ENCODE measurements around the gene SRXN1. TPM values are rescaled to one million over a fixed set of nuclear protein-coding genes. Genes with fewer than 3 reads are reported as not detected.

The SRXN1 gene
- total and polyA plus RNA-seq, 7 experiments from 2014 or later = 0.12 to 14.8 (median 0.84) TPM

DNA sequence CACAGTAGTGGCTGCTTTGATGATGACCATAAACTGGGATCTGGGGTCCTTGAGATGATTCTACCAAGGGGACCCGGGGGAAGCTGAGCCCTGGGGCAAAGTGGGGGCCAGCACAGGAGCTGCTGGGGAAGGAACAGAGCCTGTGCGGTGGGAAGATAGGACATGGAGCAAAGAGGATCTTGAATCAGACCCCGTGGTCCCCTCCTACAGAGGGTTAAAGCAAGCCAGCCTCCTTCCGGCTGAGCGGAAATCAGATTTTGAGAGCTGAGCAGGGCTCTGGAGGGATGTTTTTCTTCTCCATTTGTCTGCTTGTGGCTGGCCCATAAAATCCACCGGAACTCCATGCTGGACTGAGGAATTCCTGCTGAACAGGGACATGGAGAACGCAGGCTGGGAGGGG, 32.8 kb downstream of the SRXN1 start:
- H3K27ac ChIP-seq (ENCODE audit: low read depth, low read length) = no peak overlapping the region
- peaks cover 30 to 57% (median 54%) of the 10 kb centered on the region in 5 donors for H3K27me3 Mint-ChIP-seq
- H3K4me3 ChIP-seq (ENCODE audit: low read length) = no peak overlapping the region
- no peaks in the 10 kb centered on the region for H3K4me1 ChIP-seq (ENCODE audit: control insufficient read depth in 2 of 2, insufficient read depth in 2 of 2, low read length in 2 of 2)
- peaks cover 0 to 4% (median 3%) of the 10 kb centered on the region in 5 donors for H3K36me3 Mint-ChIP-seq
- POLR2A ChIA-PET = no interaction called here
- intact Hi-C loops (cut with micrococcal nuclease) = no loop called here
- no peaks in the 10 kb centered on the region for H3K36me3 ChIP-seq (ENCODE audit: control insufficient read depth in 2 of 3, insufficient read depth in 3 of 3, low read length in 3 of 3)
- no peak for DNase-seq
- H3K27me3 ChIP-seq (ENCODE audit: control insufficient read depth in 2 of 2, insufficient read depth in 2 of 2, low read length in 2 of 2) = no peaks in the 10 kb centered on the region
- H3K27ac Mint-ChIP-seq = no peak overlapping the region
- H3K9me3 Mint-ChIP-seq = peaks cover 3 to 18% (median 13%) of the 10 kb centered on the region in 11 donors
- H3K9me3 ChIP-seq (ENCODE audit: control insufficient read depth in 2 of 3, low read length in 3 of 3) = peaks cover 0 to 7% (median 0%) of the 10 kb centered on the region in 3 experiments
- H3K4me1 Mint-ChIP-seq = peaks cover 0 to 2% (median 0%) of the 10 kb centered on the region in 7 donors
- CTCF ChIA-PET = no interaction called here
- ATAC-seq = no peak
- H3K4me3 Mint-ChIP-seq = no peak overlapping the region

DNA sequence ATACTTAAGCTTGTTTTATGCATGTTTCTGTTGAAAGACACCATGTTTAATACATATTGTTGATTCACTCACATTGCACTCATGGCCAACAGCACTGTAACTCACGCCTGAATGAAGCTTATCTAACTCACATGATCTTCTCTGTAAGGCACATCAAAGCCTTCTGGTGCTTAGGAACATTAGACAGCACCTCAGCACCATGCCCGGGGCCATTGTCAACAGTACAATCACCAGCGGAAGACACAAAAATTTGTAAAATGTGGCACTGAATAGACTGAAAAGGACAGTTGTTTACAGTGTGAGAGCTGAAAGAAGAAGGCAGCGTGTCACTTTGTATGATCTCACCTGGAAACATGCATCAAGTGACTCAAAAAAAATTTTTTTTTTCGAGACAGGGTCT, 34.0 kb downstream of the SRXN1 start:
- Histone ChIP-seq H3K27ac (ENCODE audit: low read depth, low read length) (no peak overlapping the region), H3K36me3 (ENCODE audit: control insufficient read depth in 2 of 3, insufficient read depth in 3 of 3, low read length in 3 of 3) (no peaks in the 10 kb centered on the region), H3K4me3 (ENCODE audit: low read length) (no peak overlapping the region), H3K27me3 (ENCODE audit: control insufficient read depth in 2 of 2, insufficient read depth in 2 of 2, low read length in 2 of 2) (no peaks in the 10 kb centered on the region), H3K9me3 (ENCODE audit: control insufficient read depth in 2 of 3, low read length in 3 of 3) (peaks cover 0 to 7% (median 0%) of the 10 kb centered on the region in 3 experiments), H3K4me1 (ENCODE audit: control insufficient read depth in 2 of 2, insufficient read depth in 2 of 2, low read length in 2 of 2) (no peaks in the 10 kb centered on the region)
- Mint-ChIP-seq H3K27me3 (peaks cover 29 to 65% (median 56%) of the 10 kb centered on the region in 5 donors), H3K9me3 (peaks cover 0 to 18% (median 8%) of the 10 kb centered on the region in 11 donors), H3K4me1 (peaks cover 0 to 2% (median 0%) of the 10 kb centered on the region in 7 donors), H3K4me3 (no peak overlapping the region), H3K36me3 (peaks cover 0 to 4% (median 3%) of the 10 kb centered on the region in 5 donors), H3K27ac (no peak overlapping the region)
- CTCF ChIA-PET = interaction anchor here (0.6 kb wide), 1 partner anchor 1193 kb away, joined by 3 read pairs; no protein-coding TSS in a partner anchor
- ATAC-seq (no peak), DNase-seq (no peak)
- POLR2A ChIA-PET = no interaction called here
- intact Hi-C loops (cut with micrococcal nuclease) = no loop called here

DNA sequence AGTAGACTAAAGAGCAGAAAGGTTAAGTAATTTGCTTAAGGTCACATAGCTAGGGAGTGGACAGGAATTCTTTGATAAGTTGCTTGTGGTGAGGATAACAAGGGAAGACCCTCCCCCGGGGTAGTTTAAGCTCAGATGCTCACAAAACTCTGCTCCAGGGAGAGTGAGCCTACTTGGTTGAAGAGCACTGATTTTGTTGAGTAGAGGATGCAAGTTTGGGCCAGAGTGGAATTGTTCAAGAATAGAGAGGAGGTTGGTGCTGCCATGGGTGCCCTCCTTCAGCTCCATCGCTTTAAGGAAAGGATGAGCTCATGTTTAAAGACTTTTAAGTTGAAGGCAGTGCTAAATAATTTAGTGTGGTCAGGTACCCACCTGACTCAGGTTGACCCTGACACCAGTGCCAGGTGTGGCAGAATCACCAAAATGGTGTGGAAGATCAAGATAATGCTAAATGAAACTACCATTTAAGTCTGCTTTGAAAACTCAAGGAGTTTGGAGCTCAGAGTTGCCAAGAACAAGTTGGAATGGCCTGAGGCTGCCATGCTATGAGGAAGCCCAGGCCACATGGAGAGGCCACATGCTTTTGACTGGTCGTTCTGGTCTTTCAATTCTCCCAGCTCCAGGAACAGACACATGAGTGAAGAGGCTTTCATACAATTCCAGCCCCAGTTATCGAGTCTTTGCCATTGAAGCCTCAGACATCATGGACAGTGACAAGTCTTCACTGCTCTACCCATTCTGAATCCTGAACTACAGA, 34.9 kb downstream of the SRXN1 start:
- peaks cover 0 to 18% (median 8%) of the 10 kb centered on the region in 11 donors for H3K9me3 Mint-ChIP-seq
- Histone ChIP-seq H3K4me1 (ENCODE audit: control insufficient read depth in 2 of 2, insufficient read depth in 2 of 2, low read length in 2 of 2) (no peaks in the 10 kb centered on the region), H3K36me3 (ENCODE audit: control insufficient read depth in 2 of 3, insufficient read depth in 3 of 3, low read length in 3 of 3) (no peaks in the 10 kb centered on the region), H3K9me3 (ENCODE audit: control insufficient read depth in 2 of 3, low read length in 3 of 3) (peaks cover 0 to 7% (median 0%) of the 10 kb centered on the region in 3 experiments), H3K4me3 (ENCODE audit: low read length) (no peak overlapping the region), H3K27ac (ENCODE audit: low read depth, low read length) (no peak overlapping the region), H3K27me3 (ENCODE audit: control insufficient read depth in 2 of 2, insufficient read depth in 2 of 2, low read length in 2 of 2) (no peaks in the 10 kb centered on the region)
- ATAC-seq (no peak), DNase-seq (no peak)
- no peak overlapping the region for H3K27ac Mint-ChIP-seq
- H3K4me3 Mint-ChIP-seq = no peak overlapping the region
- POLR2A ChIA-PET = no interaction called here
- CTCF ChIA-PET = no interaction called here
- peaks cover 0 to 2% (median 0%) of the 10 kb centered on the region in 7 donors for H3K4me1 Mint-ChIP-seq
- peaks cover 34 to 72% (median 64%) of the 10 kb centered on the region in 5 donors for H3K27me3 Mint-ChIP-seq
- H3K36me3 Mint-ChIP-seq = peaks cover 0 to 4% (median 3%) of the 10 kb centered on the region in 5 donors
- intact Hi-C loops (cut with micrococcal nuclease) = no loop called here

DNA sequence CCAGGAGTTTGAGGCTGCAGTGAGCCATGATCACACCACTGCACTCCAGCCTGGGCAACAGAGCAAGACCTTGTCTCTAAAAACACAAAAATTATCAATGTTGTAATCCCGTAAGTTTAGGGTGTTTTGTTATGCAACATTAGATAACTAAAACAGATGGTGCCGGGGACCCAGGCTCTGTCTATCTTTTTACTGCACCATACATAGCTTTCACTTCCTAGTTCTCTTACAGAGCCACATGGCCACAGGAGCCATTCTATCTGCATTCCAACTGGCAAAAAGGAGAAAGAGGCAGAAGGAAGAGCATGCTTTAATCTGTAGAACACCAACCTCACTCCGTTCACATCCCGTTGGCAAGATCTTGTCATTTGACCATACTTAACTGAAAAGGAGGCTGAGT, 37.5 kb downstream of the SRXN1 start:
- no peaks in the 10 kb centered on the region for H3K4me1 ChIP-seq (ENCODE audit: control insufficient read depth in 2 of 2, insufficient read depth in 2 of 2, low read length in 2 of 2)
- peaks cover 0 to 18% (median 8%) of the 10 kb centered on the region in 11 donors for H3K9me3 Mint-ChIP-seq
- H3K9me3 ChIP-seq (ENCODE audit: control insufficient read depth in 2 of 3, low read length in 3 of 3) = peaks cover 0 to 7% (median 0%) of the 10 kb centered on the region in 3 experiments
- ChIA-PET POLR2A (no interaction called here), CTCF (no interaction called here)
- peaks cover 51 to 76% (median 72%) of the 10 kb centered on the region in 5 donors for H3K27me3 Mint-ChIP-seq
- DNase-seq (no peak), ATAC-seq (no peak)
- no peak overlapping the region for H3K27ac Mint-ChIP-seq
- H3K27ac ChIP-seq (ENCODE audit: low read depth, low read length) = no peak overlapping the region
- peaks cover 0 to 4% (median 3%) of the 10 kb centered on the region in 5 donors for H3K36me3 Mint-ChIP-seq
- intact Hi-C loops (cut with micrococcal nuclease) = no loop called here
- H3K4me3 ChIP-seq (ENCODE audit: low read length) = no peak overlapping the region
- no peak overlapping the region for H3K4me3 Mint-ChIP-seq
- peaks cover 3 to 6% of the 10 kb centered on the region in 2 donors for H3K27me3 ChIP-seq (ENCODE audit: control insufficient read depth in 2 of 2, insufficient read depth in 2 of 2, low read length in 2 of 2)
- peaks cover 0 to 13% (median 10%) of the 10 kb centered on the region in 7 donors for H3K4me1 Mint-ChIP-seq
- H3K36me3 ChIP-seq (ENCODE audit: control insufficient read depth in 2 of 3, insufficient read depth in 3 of 3, low read length in 3 of 3) = no peaks in the 10 kb centered on the region

DNA sequence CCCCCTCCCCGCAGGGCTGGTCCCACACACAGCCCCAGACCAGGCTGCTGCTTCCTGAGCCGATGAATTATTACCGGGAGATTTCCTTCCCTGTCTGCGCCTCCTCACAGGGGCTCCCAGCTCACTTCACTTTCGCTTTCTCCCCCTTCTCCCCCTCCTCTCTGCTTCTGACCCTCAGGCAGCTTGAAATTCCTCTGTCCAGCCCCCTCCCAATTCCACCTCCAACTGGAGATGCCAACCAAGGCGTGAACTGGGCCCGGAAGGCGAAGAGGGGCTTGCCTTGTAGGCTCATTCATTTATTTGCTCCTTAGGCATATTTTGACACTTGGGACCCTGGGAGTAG, 41.2 kb downstream of the SRXN1 start:
- H3K36me3 Mint-ChIP-seq = no peaks in the 10 kb centered on the region
- H3K9me3 Mint-ChIP-seq = peaks cover 0 to 2% (median 0%) of the 10 kb centered on the region in 11 donors
- Histone ChIP-seq H3K4me1 (ENCODE audit: control insufficient read depth in 2 of 2, insufficient read depth in 2 of 2, low read length in 2 of 2) (no peaks in the 10 kb centered on the region), H3K27ac (ENCODE audit: low read depth, low read length) (no peak overlapping the region), H3K36me3 (ENCODE audit: control insufficient read depth in 2 of 3, insufficient read depth in 3 of 3, low read length in 3 of 3) (no peaks in the 10 kb centered on the region), H3K9me3 (ENCODE audit: control insufficient read depth in 2 of 3, low read length in 3 of 3) (no peaks in the 10 kb centered on the region), H3K27me3 (ENCODE audit: control insufficient read depth in 2 of 2, insufficient read depth in 2 of 2, low read length in 2 of 2) (peaks cover 3 to 8% of the 10 kb centered on the region in 2 donors), H3K4me3 (ENCODE audit: low read length) (no peak overlapping the region)
- ATAC-seq (no peak), DNase-seq (no peak)
- H3K4me3 Mint-ChIP-seq = peak overlapping the region in 1 of 10 donors; percentile 64
- peaks cover 0 to 15% (median 10%) of the 10 kb centered on the region in 7 donors for H3K4me1 Mint-ChIP-seq
- H3K27me3 Mint-ChIP-seq = peaks cover 58 to 71% (median 59%) of the 10 kb centered on the region in 5 donors
- intact Hi-C loops (cut with micrococcal nuclease) = no loop called here
- no peak overlapping the region for H3K27ac Mint-ChIP-seq
- ChIA-PET POLR2A (no interaction called here), CTCF (no interaction called here)

DNA sequence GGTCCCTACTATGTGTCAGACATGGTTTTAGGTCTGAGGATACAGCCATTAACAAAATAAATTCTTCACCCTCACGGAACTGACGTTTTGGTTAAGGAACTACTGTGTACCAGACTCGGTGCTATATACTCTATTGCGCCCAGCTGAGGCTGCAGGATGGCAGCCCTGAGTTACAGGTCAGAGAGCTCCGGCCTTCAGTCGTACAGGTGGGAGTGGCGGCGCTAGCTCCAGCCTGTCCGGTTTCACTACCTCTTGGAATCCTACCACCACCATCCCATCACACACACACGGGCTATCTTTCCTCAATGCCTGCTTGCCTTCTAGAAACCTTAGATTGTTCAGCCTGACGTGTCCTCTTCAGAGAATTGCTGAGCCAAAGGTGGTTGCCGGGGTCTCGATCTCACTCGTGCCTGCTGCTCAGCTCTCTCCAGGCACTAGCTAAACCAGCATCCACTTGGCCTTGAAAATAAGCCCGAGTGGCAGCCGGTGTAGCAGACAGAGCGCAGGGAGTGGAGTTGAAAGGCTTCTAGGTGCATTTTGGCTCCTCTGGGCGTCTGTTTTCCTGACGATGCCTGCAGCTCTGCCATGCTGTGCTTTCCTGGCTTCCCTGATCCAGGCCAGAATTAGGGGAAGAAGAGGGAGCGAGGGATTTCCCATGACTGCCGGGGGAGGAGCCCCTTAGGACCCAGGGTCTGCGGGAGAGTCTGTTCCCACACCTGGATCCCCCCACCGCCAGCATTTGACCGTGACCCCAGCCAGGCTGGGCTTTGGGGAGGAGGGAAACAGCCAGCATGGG, 41.8 kb downstream of the SRXN1 start:
- peak overlapping the region in 5 of 10 donors; percentile 1 to 66 (median 48) for H3K4me3 Mint-ChIP-seq
- no peak overlapping the region for H3K27ac ChIP-seq (ENCODE audit: low read depth, low read length)
- H3K4me1 Mint-ChIP-seq = peaks cover 0 to 15% (median 10%) of the 10 kb centered on the region in 7 donors

More for the DNA sequence above, 41.8 kb downstream of the SRXN1 start:
- Histone ChIP-seq H3K4me1 (ENCODE audit: control insufficient read depth in 2 of 2, insufficient read depth in 2 of 2, low read length in 2 of 2) (no peaks in the 10 kb centered on the region), H3K36me3 (ENCODE audit: control insufficient read depth in 2 of 3, insufficient read depth in 3 of 3, low read length in 3 of 3) (no peaks in the 10 kb centered on the region), H3K9me3 (ENCODE audit: control insufficient read depth in 2 of 3, low read length in 3 of 3) (no peaks in the 10 kb centered on the region), H3K27me3 (ENCODE audit: control insufficient read depth in 2 of 2, insufficient read depth in 2 of 2, low read length in 2 of 2) (peaks cover 3 to 8% of the 10 kb centered on the region in 2 donors), H3K4me3 (ENCODE audit: low read length) (no peak overlapping the region)
- POLR2A ChIA-PET = no interaction called here
- no peak for ATAC-seq
- CTCF ChIA-PET = no interaction called here
- Mint-ChIP-seq H3K27ac (no peak overlapping the region), H3K9me3 (no peaks in the 10 kb centered on the region), H3K36me3 (no peaks in the 10 kb centered on the region), H3K27me3 (peaks cover 56 to 66% (median 58%) of the 10 kb centered on the region in 5 donors)
- intact Hi-C loops (cut with micrococcal nuclease) = no loop called here
- DNase-seq = no peak
